Measurements from ENCODE around the gene SCAF1.

The SCAF1 gene

DNA sequence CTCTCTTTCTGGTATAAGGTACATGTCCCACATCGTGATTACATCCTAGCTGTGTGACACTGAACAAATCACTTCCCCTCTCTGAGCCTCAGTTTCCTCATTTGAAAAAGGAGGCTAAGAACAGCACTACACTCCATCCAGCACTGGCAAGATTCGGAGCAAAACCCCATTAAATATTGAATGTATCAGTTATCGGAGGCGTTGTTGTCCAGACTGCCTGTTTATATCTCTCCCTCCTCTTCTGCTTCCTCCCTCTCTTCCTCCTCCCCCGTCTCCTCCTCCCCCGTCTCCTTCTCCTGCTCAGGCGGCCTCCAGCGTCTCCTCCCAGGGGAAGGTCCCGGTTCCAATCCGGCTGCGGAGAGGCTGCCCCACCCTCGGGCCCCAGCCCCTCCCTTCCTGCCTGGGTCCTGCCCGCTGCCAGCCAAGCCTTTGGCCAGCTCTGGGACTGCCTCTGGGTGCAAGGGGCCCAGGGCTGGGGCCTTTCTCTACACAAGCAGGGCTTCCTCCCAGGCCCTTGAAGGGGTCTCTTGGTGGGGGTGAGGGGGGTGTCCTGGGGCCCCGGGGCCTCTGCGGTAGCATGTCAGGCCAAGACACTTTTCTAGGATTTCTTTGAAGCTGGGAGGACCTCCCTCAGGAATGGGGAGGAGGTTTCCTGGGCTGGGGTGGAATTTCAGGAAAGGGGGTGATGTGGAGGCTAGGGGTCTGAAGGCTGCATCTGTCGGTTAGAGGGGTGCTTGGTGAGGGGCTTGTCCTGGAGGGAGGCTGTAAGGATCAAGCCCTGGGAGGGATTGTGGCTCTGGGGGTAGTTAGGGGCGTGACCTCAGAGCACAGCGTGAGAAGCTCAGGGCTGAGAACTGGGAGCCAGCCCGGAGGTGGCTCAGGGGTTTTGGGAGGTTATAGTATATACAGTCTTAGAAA is 3.9 kb upstream of the SCAF1 start:
- Histone ChIP-seq H3K27me3 (replicated peaks; ENCODE audit: insufficient read depth, low read length) (0 out of 2 replicates have a peak, but pooled peaks cover 8% of the 10 kb centered on the region), H3K4me3 (ENCODE audit: low read length) (no peak overlapping the region), H2AFZ (ENCODE audit: low read length) (no peak overlapping the region), H3K79me2 (ENCODE audit: low read length) (peaks cover 10% of the 10 kb centered on the region), H3K9ac (ENCODE audit: low read length) (no peak overlapping the region), H3K9me2 (replicated peaks; ENCODE audit: insufficient read depth, low read length) (no peaks in the 10 kb centered on the region), H3K9me3 (replicated peaks; ENCODE audit: insufficient read depth, low read length) (no peaks in the 10 kb centered on the region), H3K27ac (ENCODE audit: low read length) (no peak overlapping the region), H3K36me3 (replicated peaks; ENCODE audit: insufficient read depth, low read length) (no peaks in the 10 kb centered on the region), H3K4me1 (ENCODE audit: low read length) (peaks cover 8% of the 10 kb centered on the region), H3F3A (ENCODE audit: insufficient read depth, low read length) (peaks cover 11% of the 10 kb centered on the region), H3K4me2 (ENCODE audit: low read depth, low read length) (peak overlapping the region; percentile 5; the same call in 1 of the 2 replicates), H4K20me1 (ENCODE audit: insufficient read depth, low read length) (no peaks in the 10 kb centered on the region)
- TF ChIP-seq EZH2phosphoT487 (IDR thresholded peaks at IDR 0.05; ENCODE audit: low read length) = no peak
- TF ChIP-seq, protein P1, sequence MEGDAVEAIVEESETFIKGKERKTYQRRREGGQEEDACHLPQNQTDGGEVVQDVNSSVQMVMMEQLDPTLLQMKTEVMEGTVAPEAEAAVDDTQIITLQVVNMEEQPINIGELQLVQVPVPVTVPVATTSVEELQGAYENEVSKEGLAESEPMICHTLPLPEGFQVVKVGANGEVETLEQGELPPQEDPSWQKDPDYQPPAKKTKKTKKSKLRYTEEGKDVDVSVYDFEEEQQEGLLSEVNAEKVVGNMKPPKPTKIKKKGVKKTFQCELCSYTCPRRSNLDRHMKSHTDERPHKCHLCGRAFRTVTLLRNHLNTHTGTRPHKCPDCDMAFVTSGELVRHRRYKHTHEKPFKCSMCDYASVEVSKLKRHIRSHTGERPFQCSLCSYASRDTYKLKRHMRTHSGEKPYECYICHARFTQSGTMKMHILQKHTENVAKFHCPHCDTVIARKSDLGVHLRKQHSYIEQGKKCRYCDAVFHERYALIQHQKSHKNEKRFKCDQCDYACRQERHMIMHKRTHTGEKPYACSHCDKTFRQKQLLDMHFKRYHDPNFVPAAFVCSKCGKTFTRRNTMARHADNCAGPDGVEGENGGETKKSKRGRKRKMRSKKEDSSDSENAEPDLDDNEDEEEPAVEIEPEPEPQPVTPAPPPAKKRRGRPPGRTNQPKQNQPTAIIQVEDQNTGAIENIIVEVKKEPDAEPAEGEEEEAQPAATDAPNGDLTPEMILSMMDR (IDR thresholded peaks at IDR 0.05; ENCODE audit: low read length) = no peak
- no peak for TF ChIP-seq EZH2 (optimal IDR thresholded peaks at IDR 0.05; ENCODE audit: low read depth, low read length)
- DNase-seq = no peak

DNA sequence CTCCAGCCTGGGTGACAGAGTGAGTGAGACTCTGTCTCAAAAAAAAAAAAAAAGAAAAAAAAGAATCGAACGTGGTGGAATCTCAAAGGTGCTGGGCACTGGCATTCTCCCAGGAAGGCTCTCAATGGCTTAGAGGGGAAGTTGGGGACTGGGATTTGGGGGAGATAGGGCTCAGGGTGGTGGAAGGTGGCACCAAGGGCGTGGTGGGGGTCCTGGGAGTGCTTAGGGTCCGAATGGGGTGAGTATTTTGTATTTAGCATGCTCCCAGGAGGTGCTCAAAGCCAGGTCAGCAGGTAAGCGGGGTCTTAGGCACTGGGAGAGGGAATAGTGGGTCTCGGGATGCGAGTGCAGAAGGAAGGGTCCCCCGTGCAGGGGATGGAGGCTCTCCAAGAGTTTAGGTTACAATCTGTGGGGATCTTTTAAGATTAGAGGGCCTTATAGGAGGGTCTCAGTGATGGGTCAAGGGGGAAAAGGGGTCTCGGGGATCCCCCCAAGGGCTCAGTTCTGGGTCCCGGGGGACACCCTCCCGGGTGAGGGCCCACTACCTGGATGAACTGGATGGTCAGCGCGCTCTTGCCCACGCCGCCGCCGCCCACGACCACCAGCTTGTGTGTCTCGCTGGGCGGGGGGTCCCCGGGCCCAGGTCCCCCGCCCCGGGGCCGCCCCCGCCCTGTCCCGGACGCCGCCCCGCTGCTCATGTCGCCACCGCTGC is 2.5 kb upstream of the SCAF1 start:
- peak overlapping the region; percentile 58 for H3K4me3 ChIP-seq (ENCODE audit: low read length)
- no peak for DNase-seq
- no peaks in the 10 kb centered on the region for H3K9me2 ChIP-seq (replicated peaks; ENCODE audit: insufficient read depth, low read length)
- H3K79me2 ChIP-seq (ENCODE audit: low read length) = peaks cover 24% of the 10 kb centered on the region
- TF ChIP-seq EZH2phosphoT487 (IDR thresholded peaks at IDR 0.05; ENCODE audit: low read length) (no peak), EZH2 (optimal IDR thresholded peaks at IDR 0.05; ENCODE audit: low read depth, low read length) (no peak)
- TF ChIP-seq, protein P1 (IDR thresholded peaks at IDR 0.05; ENCODE audit: low read length) = no peak
- peak overlapping the region; percentile 43; the same call in 1 of the 2 replicates for H3K9ac ChIP-seq (ENCODE audit: low read length)
- H3K27me3 ChIP-seq (replicated peaks; ENCODE audit: insufficient read depth, low read length) = 0 out of 2 replicates have a peak, but pooled peaks cover 8% of the 10 kb centered on the region
- H3K4me2 ChIP-seq (ENCODE audit: low read depth, low read length) = peak overlapping the region; percentile 85
- H3K27ac ChIP-seq (ENCODE audit: low read length) = no peak overlapping the region
- no peaks in the 10 kb centered on the region for H3K9me3 ChIP-seq (replicated peaks; ENCODE audit: insufficient read depth, low read length)
- H3K4me1 ChIP-seq (ENCODE audit: low read length) = peaks cover 13% of the 10 kb centered on the region
- H4K20me1 ChIP-seq (ENCODE audit: insufficient read depth, low read length) = no peaks in the 10 kb centered on the region
- peaks cover 11% of the 10 kb centered on the region for H3F3A ChIP-seq (ENCODE audit: insufficient read depth, low read length)
- H2AFZ ChIP-seq (ENCODE audit: low read length) = peak overlapping the region; percentile 60
- H3K36me3 ChIP-seq (replicated peaks; ENCODE audit: insufficient read depth, low read length) = no peaks in the 10 kb centered on the region

DNA sequence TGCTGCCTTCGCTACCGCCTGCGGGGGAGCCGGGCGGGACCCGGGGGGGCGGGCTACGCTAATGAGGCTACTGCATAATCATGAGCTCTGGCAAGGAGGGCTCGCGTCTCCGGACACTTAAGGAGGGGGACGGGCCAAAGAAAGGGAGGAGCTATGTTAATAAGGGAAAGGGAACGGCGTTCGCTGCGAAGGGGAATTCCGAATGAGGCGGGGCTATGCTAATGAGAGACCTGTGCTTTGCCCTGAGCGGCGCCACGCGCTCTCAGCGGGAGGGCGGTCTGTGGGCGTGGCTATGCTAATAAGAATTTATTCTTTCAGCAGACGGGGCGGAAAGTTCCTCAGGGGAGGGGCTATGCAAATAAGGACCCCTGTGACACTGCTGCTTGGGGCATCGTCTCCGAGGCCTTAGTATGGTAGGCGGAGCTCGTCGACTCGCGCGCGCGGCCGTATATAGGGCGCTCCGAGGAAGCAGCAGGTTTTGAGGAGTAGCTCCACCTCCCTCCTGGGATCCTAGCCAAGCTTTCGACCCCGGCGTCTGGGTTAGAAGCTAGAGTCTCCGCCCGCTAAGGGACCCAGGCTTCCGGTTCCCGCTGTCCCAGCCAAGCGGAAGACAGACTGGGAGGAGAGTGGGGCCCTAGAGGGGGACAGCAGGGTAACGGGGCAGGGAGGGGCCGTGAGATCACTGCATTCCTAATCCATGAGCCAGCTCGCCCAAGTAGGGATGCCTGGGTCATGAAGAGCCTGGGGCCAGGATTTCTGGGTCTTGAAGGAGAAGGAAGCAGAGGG is 1.7 kb upstream of the SCAF1 start, which contains the start of gene RRAS:
RRAS (minus strand) TSS at position 31 of the 786 bp plus-strand sequence. CDS start 45 bp downstream, outside the sequence.
- Histone ChIP-seq H3K4me1 (ENCODE audit: low read length) (peaks cover 13% of the 10 kb centered on the region), H3K9me2 (replicated peaks; ENCODE audit: insufficient read depth, low read length) (no peaks in the 10 kb centered on the region), H3K27me3 (replicated peaks; ENCODE audit: insufficient read depth, low read length) (0 out of 2 replicates have a peak, but pooled peaks cover 8% of the 10 kb centered on the region), H4K20me1 (ENCODE audit: insufficient read depth, low read length) (no peaks in the 10 kb centered on the region), H2AFZ (ENCODE audit: low read length) (peak within 1 kb of the TSS; percentile 60), H3K9ac (ENCODE audit: low read length) (peak within 1 kb of the TSS; percentile 95), H3K4me3 (ENCODE audit: low read length) (peak within 1 kb of the TSS; percentile 81), H3F3A (ENCODE audit: insufficient read depth, low read length) (peaks cover 11% of the 10 kb centered on the region), H3K27ac (ENCODE audit: low read length) (peak within 1 kb of the TSS; percentile 95), H3K36me3 (replicated peaks; ENCODE audit: insufficient read depth, low read length) (no peaks in the 10 kb centered on the region), H3K4me2 (ENCODE audit: low read depth, low read length) (peak within 1 kb of the TSS; percentile 93), H3K9me3 (replicated peaks; ENCODE audit: insufficient read depth, low read length) (no peaks in the 10 kb centered on the region), H3K79me2 (ENCODE audit: low read length) (peaks cover 32% of the 10 kb centered on the region)
- TF ChIP-seq EZH2 (optimal IDR thresholded peaks at IDR 0.05; ENCODE audit: low read depth, low read length) (no peak), EZH2phosphoT487 (IDR thresholded peaks at IDR 0.05; ENCODE audit: low read length) (no peak)
- TF ChIP-seq, protein P1 (IDR thresholded peaks at IDR 0.05; ENCODE audit: low read length) = no peak
- peak; percentile 99 for DNase-seq

Measured in MM.1S (cell line).